ENCODE results near the gene CPPED1.

GRCh38 chr16:12833926-12834325 is 30.2 kb upstream of the CPPED1 start:
- TF ChIP-seq POLR2AphosphoS5 (IDR thresholded peaks at IDR 0.05; ENCODE audit: borderline replicate concordance, low read depth, low read length) (no peak), EZH2 (IDR thresholded peaks at IDR 0.05) (no peak)
